ENCODE data around the gene CORO6. TPM values are rescaled to one million over a fixed set of nuclear protein-coding genes. Genes with fewer than 3 reads are reported as not detected.

CORO6 gene
- total RNA-seq, 4 donors from 2014 or later = 5.7 to 19.0 (median 8.7) TPM

DNA sequence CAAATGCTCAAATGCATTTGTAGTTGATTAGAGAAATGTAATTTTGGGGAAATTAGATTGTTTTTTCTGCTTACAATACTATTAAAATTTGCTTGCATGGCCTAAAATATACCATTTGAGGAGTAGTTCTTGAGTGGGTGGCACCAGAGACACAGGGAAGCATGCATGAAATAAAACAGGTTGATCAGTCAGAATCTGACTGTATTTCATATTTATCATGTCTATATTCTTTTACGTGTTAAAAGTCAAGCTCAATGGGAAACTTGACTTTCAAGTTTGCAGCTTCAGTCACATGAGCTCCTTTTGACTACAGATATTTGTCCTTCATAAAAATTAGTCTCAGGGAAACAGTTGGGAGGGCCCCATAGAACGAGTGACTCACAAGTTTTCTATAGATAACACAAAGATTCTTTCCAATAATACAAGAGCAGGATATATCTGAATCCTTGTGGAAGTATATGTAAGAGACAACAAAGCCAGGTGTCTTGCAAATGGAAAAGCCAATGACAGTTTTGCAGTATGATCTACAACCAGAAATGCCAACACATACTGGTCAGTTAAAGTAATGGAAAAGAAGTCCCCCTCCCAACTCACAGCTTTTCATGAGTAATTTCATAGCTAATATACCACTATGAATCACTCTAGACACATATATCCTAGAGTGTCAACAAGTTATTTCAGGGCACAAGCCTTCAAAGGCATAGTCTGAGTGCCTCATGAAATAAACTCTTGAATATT is 42.2 kb upstream of the CORO6 start:
- no peak overlapping the region for H3K4me3 ChIP-seq (ENCODE audit: low read depth, poor library complexity, severe bottlenecking)
- no peak for TF ChIP-seq POLR2A (IDR thresholded peaks at IDR 0.05)
- TF ChIP-seq, protein P1, sequence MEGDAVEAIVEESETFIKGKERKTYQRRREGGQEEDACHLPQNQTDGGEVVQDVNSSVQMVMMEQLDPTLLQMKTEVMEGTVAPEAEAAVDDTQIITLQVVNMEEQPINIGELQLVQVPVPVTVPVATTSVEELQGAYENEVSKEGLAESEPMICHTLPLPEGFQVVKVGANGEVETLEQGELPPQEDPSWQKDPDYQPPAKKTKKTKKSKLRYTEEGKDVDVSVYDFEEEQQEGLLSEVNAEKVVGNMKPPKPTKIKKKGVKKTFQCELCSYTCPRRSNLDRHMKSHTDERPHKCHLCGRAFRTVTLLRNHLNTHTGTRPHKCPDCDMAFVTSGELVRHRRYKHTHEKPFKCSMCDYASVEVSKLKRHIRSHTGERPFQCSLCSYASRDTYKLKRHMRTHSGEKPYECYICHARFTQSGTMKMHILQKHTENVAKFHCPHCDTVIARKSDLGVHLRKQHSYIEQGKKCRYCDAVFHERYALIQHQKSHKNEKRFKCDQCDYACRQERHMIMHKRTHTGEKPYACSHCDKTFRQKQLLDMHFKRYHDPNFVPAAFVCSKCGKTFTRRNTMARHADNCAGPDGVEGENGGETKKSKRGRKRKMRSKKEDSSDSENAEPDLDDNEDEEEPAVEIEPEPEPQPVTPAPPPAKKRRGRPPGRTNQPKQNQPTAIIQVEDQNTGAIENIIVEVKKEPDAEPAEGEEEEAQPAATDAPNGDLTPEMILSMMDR (IDR thresholded peaks at IDR 0.05) = no peak
- no peak for DNase-seq (ENCODE audit: low spot score in 2 of 2)
- WGBS, 2 donors = 44 to 46% methylated on average over 2 of the region's 2 CpGs
- intact Hi-C loops (cut with DNase I; ENCODE audit: low total_unique reads) = no loop called here

DNA sequence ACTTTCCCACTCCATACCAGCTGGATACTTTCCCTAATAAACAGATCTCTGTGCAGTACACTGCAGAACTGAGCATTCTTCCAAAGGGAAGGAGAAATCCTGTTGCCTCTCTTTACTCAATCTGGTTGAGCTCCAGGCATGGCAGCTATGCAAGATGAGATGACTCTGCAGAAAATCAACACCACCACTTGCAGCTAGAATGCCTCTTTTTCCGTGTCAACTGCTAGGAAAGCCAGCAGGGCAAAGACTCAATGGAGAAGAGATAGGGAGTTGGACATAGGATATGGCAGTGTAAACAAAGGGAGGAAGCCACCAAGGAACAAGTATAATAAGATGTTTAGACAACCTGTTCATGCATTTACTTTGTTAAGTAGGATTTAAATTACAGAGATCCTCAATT is 40.4 kb upstream of the CORO6 start:
- no peak for TF ChIP-seq POLR2A (IDR thresholded peaks at IDR 0.05)
- TF ChIP-seq, protein P1 (IDR thresholded peaks at IDR 0.05) = no peak
- intact Hi-C loops (cut with DNase I; ENCODE audit: low total_unique reads) = no loop called here
- H3K4me3 ChIP-seq (ENCODE audit: low read depth, poor library complexity, severe bottlenecking) = no peak overlapping the region
- WGBS, 2 donors = 22 to 45% methylated on average over 1 of the region's 1 CpG
- DNase-seq (ENCODE audit: low spot score in 2 of 2) = no peak

DNA sequence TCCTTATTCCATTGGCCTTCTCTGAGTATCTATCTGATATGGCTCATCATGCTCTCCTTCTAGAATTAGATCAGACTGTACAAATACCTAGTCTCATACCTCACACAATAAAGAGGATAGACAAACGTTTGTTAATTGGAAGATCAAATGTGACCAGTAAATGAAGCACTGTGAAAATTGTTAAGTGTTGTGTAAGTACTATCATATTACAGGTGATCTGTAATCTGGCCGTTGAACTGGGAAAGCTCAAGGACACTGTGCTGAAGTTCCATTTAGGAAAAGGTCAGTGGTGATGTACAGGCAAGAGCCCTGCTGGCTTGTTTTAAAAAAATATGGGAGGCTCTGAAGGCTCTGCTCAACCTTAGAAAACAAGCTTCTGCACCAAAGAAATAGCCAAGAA is 38.5 kb upstream of the CORO6 start:
- intact Hi-C loops (cut with DNase I; ENCODE audit: low total_unique reads) = no loop called here
- DNase-seq (ENCODE audit: low spot score in 2 of 2) = no peak
- TF ChIP-seq POLR2A (IDR thresholded peaks at IDR 0.05) = no peak
- TF ChIP-seq, protein P1 (IDR thresholded peaks at IDR 0.05) = no peak
- 76 to 79% methylated on average over 2 of the region's 2 CpGs for WGBS, 2 donors
- no peak overlapping the region for H3K4me3 ChIP-seq (ENCODE audit: low read depth, poor library complexity, severe bottlenecking)

DNA sequence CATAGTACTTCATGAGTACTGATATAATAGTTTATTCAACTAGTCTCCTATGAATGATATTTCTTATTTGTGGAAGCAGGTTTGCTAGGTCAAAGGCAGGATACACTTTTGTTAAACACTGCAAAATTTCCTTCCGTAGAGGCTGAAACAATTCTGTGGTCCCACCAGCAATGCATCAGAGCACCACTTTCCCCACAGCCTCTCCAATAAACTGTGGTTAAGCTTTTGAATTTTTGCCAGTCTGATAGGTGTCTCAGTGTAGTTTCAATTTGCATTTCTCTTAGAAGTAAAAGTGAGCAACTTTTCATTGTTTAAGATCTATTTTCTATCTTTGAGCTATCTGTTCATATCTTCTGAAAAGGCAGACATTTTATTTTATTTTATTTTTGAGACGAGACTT is 36.4 kb upstream of the CORO6 start:
- no peak for TF ChIP-seq POLR2A (IDR thresholded peaks at IDR 0.05)
- TF ChIP-seq, protein P1 (IDR thresholded peaks at IDR 0.05) = no peak
- WGBS, 2 donors = 92 to 93% methylated on average over 2 of the region's 2 CpGs
- no peak for DNase-seq (ENCODE audit: low spot score in 2 of 2)
- no peak overlapping the region for H3K4me3 ChIP-seq (ENCODE audit: low read depth, poor library complexity, severe bottlenecking)
- intact Hi-C loops (cut with DNase I; ENCODE audit: low total_unique reads) = no loop called here

DNA sequence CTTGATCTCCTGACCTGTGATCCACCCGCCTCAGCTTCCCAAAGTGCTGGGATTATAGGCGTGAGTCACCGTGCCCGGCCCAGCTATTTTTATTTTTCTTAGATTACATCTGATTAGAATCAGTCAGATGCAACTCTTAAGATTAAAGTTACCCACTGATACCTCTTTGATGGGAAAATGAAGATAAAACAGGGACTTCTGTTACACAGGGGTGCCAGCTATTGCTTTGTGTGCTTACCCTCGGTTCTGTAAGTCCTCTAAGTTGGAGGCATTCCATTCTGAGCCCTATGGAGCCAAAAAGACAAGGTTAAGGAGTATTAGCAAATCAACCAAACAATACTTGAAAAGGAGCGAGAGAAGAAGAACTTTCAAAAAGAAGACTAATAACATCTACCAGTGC is 32.6 kb upstream of the CORO6 start:
- TF ChIP-seq POLR2A (IDR thresholded peaks at IDR 0.05) = no peak
- TF ChIP-seq, protein P1 (IDR thresholded peaks at IDR 0.05) = no peak
- H3K4me3 ChIP-seq (ENCODE audit: low read depth, poor library complexity, severe bottlenecking) = no peak overlapping the region
- intact Hi-C loops (cut with DNase I; ENCODE audit: low total_unique reads) = no loop called here
- 92 to 94% methylated on average over 6 of the region's 6 CpGs for WGBS, 2 donors
- DNase-seq (ENCODE audit: low spot score in 2 of 2) = no peak
